ENCODE results near the gene TMEM238. TPM values are rescaled to one million over a fixed set of nuclear protein-coding genes. Genes with fewer than 3 reads are reported as not detected.

Gene TMEM238
- total and polyA plus RNA-seq, 4 experiments from 2014 or later, result 2.4 to 9.9 (median 9.6) TPM; not detected in 1

DNA sequence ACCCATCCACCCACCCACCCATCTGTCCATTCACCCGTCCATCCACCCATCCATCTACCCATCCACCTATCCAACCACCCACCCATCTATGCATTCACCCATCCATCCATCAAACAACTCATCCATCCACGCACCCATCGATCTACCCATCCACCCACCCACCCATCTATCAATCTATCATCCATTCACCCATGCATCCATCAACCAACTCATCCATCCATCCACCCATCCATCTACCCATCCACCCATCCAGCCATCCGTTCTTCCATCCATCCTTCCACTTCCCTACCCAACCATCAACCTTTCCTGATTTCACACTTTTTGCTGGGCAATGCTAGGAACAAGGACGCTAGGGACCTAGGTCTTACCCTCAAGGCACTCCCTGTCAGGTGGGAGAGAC, 2.1 kb downstream of the TMEM238 start:
- CTCF ChIA-PET (ENCODE audit: partially characterized antibody), result interaction anchor here (3.0 kb wide), 1 partner anchor 44 kb away, joined by 23 read pairs; the partner anchor contains the start of gene KMT5C

GRCh38 chr19:55379174-55379573, 4.9 kb downstream of the TMEM238 start:
- ChIA-PET CTCF (ENCODE audit: partially characterized antibody) (interaction anchor here (1.1 to 1.5 kb wide), 2 partner anchors 77 to 78 kb away, joined by 3 to 4 read pairs; no protein-coding TSS in a partner anchor), POLR2A (ENCODE audit: partially characterized antibody) (interaction anchor here (1.0 kb wide), 1 partner anchor 27 kb away, joined by 3 read pairs; no protein-coding TSS in a partner anchor)
- Histone ChIP-seq H3K4me3 (ENCODE audit: low read length in 2 of 2) (no peak overlapping the region), H3K4me1 (ENCODE audit: insufficient read depth, low read length) (peaks cover 13% of the 10 kb centered on the region), H3K27me3 (ENCODE audit: insufficient read depth, low read length) (no peaks in the 10 kb centered on the region), H3K27ac (ENCODE audit: low read depth, low read length) (no peak overlapping the region), H3K36me3 (ENCODE audit: insufficient read depth, low read length) (no peaks in the 10 kb centered on the region), H3K9me3 (ENCODE audit: control insufficient read depth in 1 of 2, low read length in 2 of 2) (no peaks in the 10 kb centered on the region)
- intact Hi-C loops (cut with micrococcal nuclease), result no loop called here
- DNase-seq, result peak in 1 of 5 donors; percentile 23
- no peak overlapping the region for H3K4me3 Mint-ChIP-seq
- H3K9me3 Mint-ChIP-seq, result no peaks in the 10 kb centered on the region
- no peak overlapping the region for H3K27ac Mint-ChIP-seq
- peaks cover 8 to 23% (median 15%) of the 10 kb centered on the region in 4 donors for H3K4me1 Mint-ChIP-seq
- peaks cover 2 to 3% of the 10 kb centered on the region in 2 donors for H3K27me3 Mint-ChIP-seq
- peaks cover 0 to 2% of the 10 kb centered on the region in 2 donors for H3K36me3 Mint-ChIP-seq

More for the DNA sequence above, 2.1 kb downstream of the TMEM238 start:
- Histone ChIP-seq H3K36me3 (ENCODE audit: insufficient read depth, low read length) (peaks cover 3% of the 10 kb centered on the region), H3K9me3 (ENCODE audit: control insufficient read depth in 1 of 2, low read length in 2 of 2) (no peaks in the 10 kb centered on the region), H3K27me3 (ENCODE audit: insufficient read depth, low read length) (no peaks in the 10 kb centered on the region), H3K4me3 (ENCODE audit: low read length in 2 of 2) (no peak overlapping the region), H3K27ac (ENCODE audit: low read depth, low read length) (no peak overlapping the region), H3K4me1 (ENCODE audit: insufficient read depth, low read length) (peaks cover 29% of the 10 kb centered on the region)
- Mint-ChIP-seq H3K4me3 (peak overlapping the region in 7 of 8 donors; percentile 44 to 89 (median 71)), H3K9me3 (peaks cover 0 to 9% (median 0%) of the 10 kb centered on the region in 8 donors), H3K27me3 (no peaks in the 10 kb centered on the region), H3K36me3 (peaks cover 10 to 21% of the 10 kb centered on the region in 2 donors), H3K27ac (peak overlapping the region in 3 of 7 donors; percentile 55 to 66 (median 62)), H3K4me1 (peaks cover 18 to 51% (median 31%) of the 10 kb centered on the region in 4 donors)
- POLR2A ChIA-PET (ENCODE audit: partially characterized antibody), result no interaction called here
- intact Hi-C loops (cut with micrococcal nuclease), result loop anchor here (10.0 kb wide), 1 partner anchor 243 kb away; the partner anchor contains the start of gene ZNF784
- DNase-seq, result peak in 1 of 5 donors; percentile 9

- no peak overlapping the region for H3K4me3 ChIP-seq (ENCODE audit: low read length in 2 of 2)
- intact Hi-C loops (cut with micrococcal nuclease), result no loop called here
- H3K36me3 Mint-ChIP-seq, result peaks cover 0 to 2% of the 10 kb centered on the region in 2 donors
- H3K36me3 ChIP-seq (ENCODE audit: insufficient read depth, low read length), result no peaks in the 10 kb centered on the region
- no peak overlapping the region for H3K27ac ChIP-seq (ENCODE audit: low read depth, low read length)
- peak in 1 of 5 donors; percentile 22 for DNase-seq
- no peaks in the 10 kb centered on the region for H3K27me3 ChIP-seq (ENCODE audit: insufficient read depth, low read length)
- CTCF ChIA-PET (ENCODE audit: partially characterized antibody), result no interaction called here
- H3K9me3 Mint-ChIP-seq, result no peaks in the 10 kb centered on the region
- H3K27ac Mint-ChIP-seq, result no peak overlapping the region
- H3K4me1 Mint-ChIP-seq, result peaks cover 6 to 17% (median 14%) of the 10 kb centered on the region in 4 donors
- no peaks in the 10 kb centered on the region for H3K9me3 ChIP-seq (ENCODE audit: control insufficient read depth in 1 of 2, low read length in 2 of 2)
- H3K27me3 Mint-ChIP-seq, result peaks cover 6 to 8% of the 10 kb centered on the region in 2 donors
- H3K4me3 Mint-ChIP-seq, result no peak overlapping the region
- peaks cover 3% of the 10 kb centered on the region for H3K4me1 ChIP-seq (ENCODE audit: insufficient read depth, low read length)
- POLR2A ChIA-PET (ENCODE audit: partially characterized antibody), result no interaction called here
These were observed 6.5 kb downstream of the TMEM238 start for GRCh38 chr19:55377356-55378131.

GRCh38 chr19:55376241-55376933, 7.7 kb downstream of the TMEM238 start, which contains the start of gene TMEM190:
Gene TMEM190, plus strand, starts transcription at chr19:55376826. Its CDS starts 28 bp downstream, at chr19:55376854.
- Mint-ChIP-seq H3K9me3 (no peaks in the 10 kb centered on the region), H3K27ac (peak within 1 kb of the TSS in 1 of 7 donors; percentile 61)

GRCh38 chr19:55373993-55374757, 9.9 kb downstream of the TMEM238 start:
- peaks cover 26% of the 10 kb centered on the region in 2 donors for H3K27me3 Mint-ChIP-seq
- H3K36me3 ChIP-seq (ENCODE audit: insufficient read depth, low read length), result no peaks in the 10 kb centered on the region
- ChIA-PET CTCF (ENCODE audit: partially characterized antibody) (no interaction called here), POLR2A (ENCODE audit: partially characterized antibody) (interaction anchor here (2.5 kb wide), 1 partner anchor 35 kb away, joined by 8 read pairs; the partner anchor contains the start of gene KMT5C)
- peaks cover 0 to 4% (median 0%) of the 10 kb centered on the region in 8 donors for H3K9me3 Mint-ChIP-seq
- H3K9me3 ChIP-seq (ENCODE audit: control insufficient read depth in 1 of 2, low read length in 2 of 2), result no peaks in the 10 kb centered on the region
- no peaks in the 10 kb centered on the region for H3K36me3 Mint-ChIP-seq
- peaks cover 16% of the 10 kb centered on the region for H3K27me3 ChIP-seq (ENCODE audit: insufficient read depth, low read length)
- H3K4me1 ChIP-seq (ENCODE audit: insufficient read depth, low read length), result peaks cover 7% of the 10 kb centered on the region
- H3K4me3 ChIP-seq (ENCODE audit: low read length in 2 of 2), result no peak overlapping the region
- no peak overlapping the region for H3K27ac ChIP-seq (ENCODE audit: low read depth, low read length)
- H3K27ac Mint-ChIP-seq, result no peak overlapping the region
- peak in 1 of 5 donors; percentile 19 for DNase-seq
- no peak overlapping the region for H3K4me3 Mint-ChIP-seq
- H3K4me1 Mint-ChIP-seq, result peaks cover 6 to 13% (median 9%) of the 10 kb centered on the region in 4 donors
- intact Hi-C loops (cut with micrococcal nuclease), result no loop called here

More at GRCh38 chr19:55376241-55376933, 7.7 kb downstream of the TMEM238 start, which contains the start of gene TMEM190:
- H3K27me3 ChIP-seq (ENCODE audit: insufficient read depth, low read length), result peaks cover 5% of the 10 kb centered on the region
- no peak within 1 kb of the TSS for H3K4me3 Mint-ChIP-seq
- intact Hi-C loops (cut with micrococcal nuclease), result no loop called here
- H3K4me1 ChIP-seq (ENCODE audit: insufficient read depth, low read length), result no peaks in the 10 kb centered on the region
- no peak within 1 kb of the TSS for H3K4me3 ChIP-seq (ENCODE audit: low read length in 2 of 2)
- H3K36me3 Mint-ChIP-seq, result no peaks in the 10 kb centered on the region
- ChIA-PET POLR2A (ENCODE audit: partially characterized antibody) (interaction anchor here (1.0 to 1.4 kb wide), 2 partner anchors 13 to 31 kb away, joined by 3 read pairs; partner anchors contain the start of gene UBE2S), CTCF (ENCODE audit: partially characterized antibody) (no interaction called here)
- peaks cover 16% of the 10 kb centered on the region in 2 donors for H3K27me3 Mint-ChIP-seq
- no peaks in the 10 kb centered on the region for H3K9me3 ChIP-seq (ENCODE audit: control insufficient read depth in 1 of 2, low read length in 2 of 2)
- DNase-seq, result no peak
- H3K27ac ChIP-seq (ENCODE audit: low read depth, low read length), result no peak within 1 kb of the TSS
- peaks cover 1 to 10% (median 5%) of the 10 kb centered on the region in 4 donors for H3K4me1 Mint-ChIP-seq
- no peaks in the 10 kb centered on the region for H3K36me3 ChIP-seq (ENCODE audit: insufficient read depth, low read length)

DNA sequence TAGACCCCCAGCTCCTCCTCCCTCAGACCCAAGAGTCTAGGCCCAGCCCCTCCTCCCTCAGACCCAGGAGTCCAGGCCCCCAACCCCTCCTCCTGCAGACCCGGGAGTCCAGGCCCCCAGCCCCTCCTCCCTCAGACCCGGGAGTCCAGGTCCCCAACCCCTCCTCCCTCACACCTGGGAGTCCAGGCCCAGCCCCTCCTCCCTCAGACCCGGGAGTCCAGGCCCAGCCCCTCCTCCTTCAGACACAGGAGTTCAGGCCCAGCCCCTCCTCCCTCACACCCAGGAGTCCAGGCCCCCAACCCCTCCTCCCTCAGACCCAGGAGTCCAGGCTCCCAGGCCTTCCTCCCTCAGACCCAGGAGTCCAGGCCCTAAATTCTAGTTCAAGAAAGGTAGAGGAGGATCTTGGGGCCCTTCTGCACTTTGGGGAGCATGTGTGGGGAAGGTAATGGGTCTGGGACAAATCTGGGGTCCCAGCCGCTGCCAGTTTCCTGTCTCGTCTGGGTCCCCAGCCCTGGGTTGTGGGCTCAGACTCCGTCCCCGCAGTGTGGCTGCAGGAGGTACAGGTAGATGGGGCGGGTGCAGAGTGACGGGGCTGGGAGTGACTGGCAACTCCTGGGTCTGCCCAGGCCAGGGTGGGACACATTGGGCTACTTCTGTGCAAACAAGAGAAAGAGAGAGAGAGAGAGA, 10.6 kb downstream of the TMEM238 start:
- Histone ChIP-seq H3K4me1 (ENCODE audit: insufficient read depth, low read length) (peaks cover 7% of the 10 kb centered on the region), H3K36me3 (ENCODE audit: insufficient read depth, low read length) (no peaks in the 10 kb centered on the region), H3K27ac (ENCODE audit: low read depth, low read length) (no peak overlapping the region), H3K4me3 (ENCODE audit: low read length in 2 of 2) (no peak overlapping the region), H3K27me3 (ENCODE audit: insufficient read depth, low read length) (peaks cover 22% of the 10 kb centered on the region), H3K9me3 (ENCODE audit: control insufficient read depth in 1 of 2, low read length in 2 of 2) (no peaks in the 10 kb centered on the region)
- H3K36me3 Mint-ChIP-seq, result no peaks in the 10 kb centered on the region
- intact Hi-C loops (cut with micrococcal nuclease), result no loop called here
- ChIA-PET CTCF (ENCODE audit: partially characterized antibody) (no interaction called here), POLR2A (ENCODE audit: partially characterized antibody) (interaction anchor here (2.5 kb wide), 1 partner anchor 35 kb away, joined by 8 read pairs; the partner anchor contains the start of gene KMT5C)
- peaks cover 6 to 13% (median 9%) of the 10 kb centered on the region in 4 donors for H3K4me1 Mint-ChIP-seq
- no peak overlapping the region for H3K27ac Mint-ChIP-seq
- no peak overlapping the region for H3K4me3 Mint-ChIP-seq
- peaks cover 26 to 28% of the 10 kb centered on the region in 2 donors for H3K27me3 Mint-ChIP-seq
- peaks cover 0 to 4% (median 0%) of the 10 kb centered on the region in 8 donors for H3K9me3 Mint-ChIP-seq
- DNase-seq, result peak in 1 of 5 donors; percentile 28

Data from CD4-positive, alpha-beta memory T cell (primary cell).